Keratinocyte (primary cell): ENCODE results near the gene LDLRAP1.

ENCODE experiments used
- EZH2 ChIP-seq: IDR thresholded peaks from one replicate; pipeline ENCODE4 v1.6.1; 2012; ENCODE audit warnings: inconsistent platforms, mild to moderate bottlenecking, low read length, moderate library complexity
- TF ChIP-seq, protein P1 (sequence below), 3 experiments: IDR thresholded peaks in 1 of 3; conservative IDR thresholded peaks in 1 of 3; optimal IDR thresholded peaks in 1 of 3; 2 replicates in 2 of 3; 3 replicates in 1 of 3; pipeline versions ENCODE3 to v1.5.1; 2011; ENCODE audit warnings: low read length in 3 of 3, mild to moderate bottlenecking in 3 of 3, moderate library complexity in 2 of 3, control low read depth in 1 of 3, inconsistent platforms in 1 of 3; ENCODE audit not compliant: insufficient read depth in 2 of 3; ENCODE audit errors: extremely low read depth in 1 of 3

DNA sequence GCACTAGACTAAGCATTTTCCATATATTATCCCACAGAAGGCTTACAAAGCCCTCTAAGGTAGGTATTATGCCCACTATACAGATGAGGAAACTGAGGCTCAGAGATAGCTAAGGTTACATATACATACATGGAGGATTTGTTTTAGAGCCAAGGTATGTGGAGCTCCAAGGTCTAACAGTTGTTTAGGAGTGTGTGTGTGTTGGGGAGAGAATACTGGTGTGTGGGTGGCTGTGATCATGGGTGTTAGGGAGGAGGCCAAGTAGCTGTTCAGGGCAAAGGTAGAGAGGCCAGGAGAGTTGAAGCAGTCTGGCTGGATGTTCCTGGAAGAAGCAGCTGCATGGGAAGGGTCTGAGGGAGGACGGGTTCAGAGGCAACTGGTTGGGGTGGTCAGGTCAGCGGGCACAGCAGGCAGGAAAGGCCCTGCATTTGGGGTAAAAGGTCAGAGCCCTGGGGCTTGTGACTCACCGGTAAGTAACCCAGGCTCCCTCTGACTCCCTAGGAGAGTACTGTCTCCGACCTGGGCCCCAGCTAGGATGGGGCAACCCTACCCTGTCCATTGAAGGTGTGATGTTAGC lies 5.1 kb upstream of the LDLRAP1 start:
- no peak for TF ChIP-seq EZH2
- TF ChIP-seq, protein P1, sequence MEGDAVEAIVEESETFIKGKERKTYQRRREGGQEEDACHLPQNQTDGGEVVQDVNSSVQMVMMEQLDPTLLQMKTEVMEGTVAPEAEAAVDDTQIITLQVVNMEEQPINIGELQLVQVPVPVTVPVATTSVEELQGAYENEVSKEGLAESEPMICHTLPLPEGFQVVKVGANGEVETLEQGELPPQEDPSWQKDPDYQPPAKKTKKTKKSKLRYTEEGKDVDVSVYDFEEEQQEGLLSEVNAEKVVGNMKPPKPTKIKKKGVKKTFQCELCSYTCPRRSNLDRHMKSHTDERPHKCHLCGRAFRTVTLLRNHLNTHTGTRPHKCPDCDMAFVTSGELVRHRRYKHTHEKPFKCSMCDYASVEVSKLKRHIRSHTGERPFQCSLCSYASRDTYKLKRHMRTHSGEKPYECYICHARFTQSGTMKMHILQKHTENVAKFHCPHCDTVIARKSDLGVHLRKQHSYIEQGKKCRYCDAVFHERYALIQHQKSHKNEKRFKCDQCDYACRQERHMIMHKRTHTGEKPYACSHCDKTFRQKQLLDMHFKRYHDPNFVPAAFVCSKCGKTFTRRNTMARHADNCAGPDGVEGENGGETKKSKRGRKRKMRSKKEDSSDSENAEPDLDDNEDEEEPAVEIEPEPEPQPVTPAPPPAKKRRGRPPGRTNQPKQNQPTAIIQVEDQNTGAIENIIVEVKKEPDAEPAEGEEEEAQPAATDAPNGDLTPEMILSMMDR (optimal IDR thresholded peaks at IDR 0.05 in 1 of 3, IDR thresholded peaks at IDR 0.05 in 1 of 3, conservative IDR thresholded peaks at IDR 0.05 in 1 of 3; ENCODE audit: extremely low read depth in 1 of 3, insufficient read depth in 2 of 3, low read length in 3 of 3): no peak
